Measurements from ENCODE around the gene LAMB1.

Gene LAMB1

DNA sequence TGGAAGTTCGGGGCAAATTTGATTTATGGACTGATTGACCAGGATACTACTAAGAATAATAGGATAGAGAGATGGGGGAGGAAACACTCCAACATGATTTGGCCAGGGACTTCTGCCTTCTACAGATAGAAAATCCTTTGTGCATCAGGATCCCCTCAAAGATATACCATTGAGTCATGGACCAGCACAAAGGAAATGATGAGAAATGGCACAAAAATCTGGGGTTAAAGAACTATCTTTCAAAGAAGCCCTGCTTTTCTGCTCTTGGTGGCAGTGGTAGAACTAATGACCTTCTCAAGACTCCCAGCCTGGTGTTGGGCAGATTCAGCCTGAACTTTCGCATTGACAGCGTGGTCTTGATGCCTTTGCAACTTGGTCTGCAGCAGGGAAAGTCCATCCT, 27.6 kb upstream of the LAMB1 start:
- TF ChIP-seq, protein P1, sequence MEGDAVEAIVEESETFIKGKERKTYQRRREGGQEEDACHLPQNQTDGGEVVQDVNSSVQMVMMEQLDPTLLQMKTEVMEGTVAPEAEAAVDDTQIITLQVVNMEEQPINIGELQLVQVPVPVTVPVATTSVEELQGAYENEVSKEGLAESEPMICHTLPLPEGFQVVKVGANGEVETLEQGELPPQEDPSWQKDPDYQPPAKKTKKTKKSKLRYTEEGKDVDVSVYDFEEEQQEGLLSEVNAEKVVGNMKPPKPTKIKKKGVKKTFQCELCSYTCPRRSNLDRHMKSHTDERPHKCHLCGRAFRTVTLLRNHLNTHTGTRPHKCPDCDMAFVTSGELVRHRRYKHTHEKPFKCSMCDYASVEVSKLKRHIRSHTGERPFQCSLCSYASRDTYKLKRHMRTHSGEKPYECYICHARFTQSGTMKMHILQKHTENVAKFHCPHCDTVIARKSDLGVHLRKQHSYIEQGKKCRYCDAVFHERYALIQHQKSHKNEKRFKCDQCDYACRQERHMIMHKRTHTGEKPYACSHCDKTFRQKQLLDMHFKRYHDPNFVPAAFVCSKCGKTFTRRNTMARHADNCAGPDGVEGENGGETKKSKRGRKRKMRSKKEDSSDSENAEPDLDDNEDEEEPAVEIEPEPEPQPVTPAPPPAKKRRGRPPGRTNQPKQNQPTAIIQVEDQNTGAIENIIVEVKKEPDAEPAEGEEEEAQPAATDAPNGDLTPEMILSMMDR (IDR thresholded peaks at IDR 0.05; ENCODE audit: borderline replicate concordance, insufficient read depth, low read depth, low read length) = no peak
- H3K4me3 ChIP-seq (ENCODE audit: low read depth, low read length) = no peak overlapping the region

DNA sequence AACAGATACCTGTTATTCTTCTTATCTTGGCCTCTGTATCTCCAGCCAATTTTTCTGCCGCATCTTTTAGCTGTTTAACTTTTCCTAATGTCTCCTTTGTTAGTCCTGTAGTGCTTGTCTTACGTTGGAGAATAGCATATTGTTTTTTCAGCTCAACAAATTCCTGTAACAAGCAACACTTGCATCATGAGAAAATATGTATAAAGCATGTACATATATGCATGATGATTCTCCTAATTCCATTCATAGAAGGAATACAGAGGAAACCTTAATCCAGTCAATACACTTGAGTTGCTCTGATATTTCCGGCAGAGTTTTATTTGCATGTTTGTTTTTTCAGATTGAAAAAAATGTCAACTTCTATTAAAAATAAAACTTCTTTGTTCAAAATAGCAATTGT, 26.1 kb upstream of the LAMB1 start:
- TF ChIP-seq, protein P1 (IDR thresholded peaks at IDR 0.05; ENCODE audit: borderline replicate concordance, insufficient read depth, low read depth, low read length) = no peak
- H3K4me3 ChIP-seq (ENCODE audit: low read depth, low read length) = no peak overlapping the region

DNA sequence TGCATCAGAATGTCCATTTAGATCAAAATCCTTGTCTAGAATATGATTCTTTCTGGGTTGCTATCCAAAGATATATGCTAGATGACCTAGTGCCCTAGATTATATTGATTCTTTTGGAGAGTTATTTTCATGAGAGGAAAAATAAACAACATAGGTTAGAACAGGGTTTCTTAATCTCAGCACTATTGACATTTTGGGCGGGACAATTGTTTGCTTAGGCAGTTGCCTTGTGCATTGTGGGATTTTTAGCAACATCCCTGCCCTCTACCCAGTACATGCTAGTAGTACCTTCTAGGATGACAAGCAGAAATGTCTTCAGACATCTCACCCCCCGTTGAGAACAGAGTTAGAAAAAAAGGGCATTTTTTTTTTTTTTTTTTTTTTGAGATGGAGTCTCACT, 25.1 kb upstream of the LAMB1 start:
- H3K4me3 ChIP-seq (ENCODE audit: low read depth, low read length) = no peak overlapping the region
- TF ChIP-seq, protein P1 (IDR thresholded peaks at IDR 0.05; ENCODE audit: borderline replicate concordance, insufficient read depth, low read depth, low read length) = no peak

DNA sequence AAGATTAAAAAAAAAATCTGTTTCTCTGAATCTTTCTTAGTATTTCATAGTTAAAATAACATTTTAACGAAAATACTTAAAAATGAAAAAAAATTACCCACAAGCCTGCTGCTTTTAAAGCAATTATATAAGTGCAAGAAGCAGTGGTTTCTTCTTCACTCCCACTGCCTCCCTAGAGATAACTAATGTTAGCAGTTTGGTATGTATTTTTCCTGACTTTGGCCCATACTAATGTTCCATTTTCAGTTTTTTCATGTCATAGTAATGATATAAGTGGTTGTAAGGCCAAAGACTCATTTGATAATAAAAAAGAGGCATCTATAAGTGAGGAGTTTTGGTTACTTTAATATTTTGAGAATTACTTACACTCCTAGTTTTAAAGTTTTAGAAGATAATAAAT, 24.3 kb upstream of the LAMB1 start:
- H3K4me3 ChIP-seq (ENCODE audit: low read depth, low read length) = no peak overlapping the region
- TF ChIP-seq, protein P1 (IDR thresholded peaks at IDR 0.05; ENCODE audit: borderline replicate concordance, insufficient read depth, low read depth, low read length) = no peak

DNA sequence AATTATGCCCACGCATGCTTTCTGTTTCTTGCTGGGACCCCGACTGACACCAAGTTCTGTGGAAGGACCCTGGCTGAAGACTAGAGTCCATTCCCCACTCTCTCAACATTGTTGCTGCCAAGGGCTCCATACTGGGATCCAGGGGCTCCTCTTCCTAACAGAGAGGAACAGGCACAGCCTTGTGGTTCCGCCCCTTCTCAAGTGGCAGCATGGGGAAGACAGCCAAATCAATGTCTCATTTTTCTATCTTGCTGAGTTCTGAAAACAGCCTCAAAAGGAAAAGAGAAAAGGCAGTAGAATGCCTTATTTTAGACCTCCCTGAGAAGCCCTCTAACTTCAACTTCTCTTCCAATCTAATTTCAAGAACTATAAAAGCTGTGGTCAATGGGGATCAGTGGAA, 23.7 kb upstream of the LAMB1 start:
- TF ChIP-seq, protein P1 (IDR thresholded peaks at IDR 0.05; ENCODE audit: borderline replicate concordance, insufficient read depth, low read depth, low read length) = no peak
- H3K4me3 ChIP-seq (ENCODE audit: low read depth, low read length) = no peak overlapping the region

DNA sequence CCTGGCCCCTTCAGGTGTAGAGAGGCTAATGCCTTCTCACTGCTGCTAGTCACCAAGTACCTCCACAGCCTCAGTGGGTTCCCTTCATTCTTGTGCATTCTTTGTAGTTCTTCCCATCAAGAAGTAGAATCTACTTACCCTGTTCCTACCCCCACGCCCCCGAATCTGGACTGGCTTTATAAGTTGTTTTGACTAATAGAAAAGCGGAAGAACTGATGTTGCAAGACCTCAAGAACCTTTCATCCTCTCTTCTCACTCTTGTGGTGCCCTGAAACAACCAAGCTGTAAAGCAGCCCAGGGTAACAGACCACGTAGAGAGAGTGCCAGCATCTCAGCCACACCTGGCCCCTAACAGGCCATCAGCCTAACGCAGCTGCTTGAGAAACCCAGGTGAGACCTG, 23.2 kb upstream of the LAMB1 start:
- TF ChIP-seq, protein P1 (IDR thresholded peaks at IDR 0.05; ENCODE audit: borderline replicate concordance, insufficient read depth, low read depth, low read length) = no peak
- H3K4me3 ChIP-seq (ENCODE audit: low read depth, low read length) = no peak overlapping the region

DNA sequence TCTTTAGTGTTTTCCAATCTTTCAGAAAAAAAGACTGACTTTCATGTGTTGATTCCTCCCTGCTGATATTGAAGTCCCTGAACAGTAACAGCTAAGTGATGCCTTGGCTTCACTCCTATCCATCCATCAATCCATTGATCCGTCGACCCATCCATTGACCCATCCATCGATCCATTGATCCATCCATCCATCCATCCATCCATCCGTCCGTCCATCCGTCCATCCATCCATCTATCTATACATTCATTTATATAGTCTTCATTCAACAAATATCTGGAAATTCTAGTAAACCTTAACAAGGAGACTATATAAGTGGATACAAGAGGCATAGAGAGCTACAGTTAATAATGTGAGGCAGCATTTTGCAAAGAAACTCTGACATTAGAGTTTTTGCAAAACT, 21.6 kb upstream of the LAMB1 start:
- H3K4me3 ChIP-seq (ENCODE audit: low read depth, low read length) = no peak overlapping the region
- TF ChIP-seq, protein P1 (IDR thresholded peaks at IDR 0.05; ENCODE audit: borderline replicate concordance, insufficient read depth, low read depth, low read length) = no peak
